GM21367 (cell line): ENCODE measurements around the gene VSTM2B.

Source experiments
- ATAC-seq: cut with Tn5 transposase; IDR thresholded peaks from one replicate; pipeline ENCODE4 v1.9.1; 2021; ENCODE audit not compliant: unreplicated experiment

Gene VSTM2B

DNA sequence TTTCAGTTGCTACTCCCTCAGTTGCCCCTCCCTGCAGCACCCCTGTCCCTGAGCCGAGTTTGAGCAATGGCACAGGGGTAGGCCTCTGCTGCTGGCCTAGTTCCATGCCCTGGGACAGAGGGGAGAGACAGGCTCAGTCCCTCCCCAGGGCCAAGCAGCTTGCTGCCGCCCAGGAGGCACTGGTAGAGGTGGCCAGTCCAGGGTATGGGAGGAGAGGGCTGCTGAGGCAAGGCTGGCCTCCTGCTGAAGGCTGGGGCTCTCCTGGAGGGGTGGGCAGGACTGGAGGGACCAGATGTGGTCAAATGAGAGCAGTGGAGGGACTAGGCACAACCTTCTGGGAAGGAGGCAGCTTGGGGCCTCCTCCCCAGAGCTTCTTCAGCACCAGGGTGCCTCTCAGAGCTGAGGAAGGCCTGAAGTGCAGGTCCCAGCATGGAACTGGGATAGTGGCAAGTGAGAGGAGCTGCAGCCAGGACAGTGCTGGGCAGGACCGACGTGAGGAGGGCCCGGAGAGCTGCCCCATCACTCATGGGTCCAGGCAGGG lies 29.8 kb upstream of the VSTM2B start:
- ATAC-seq = no peak

DNA sequence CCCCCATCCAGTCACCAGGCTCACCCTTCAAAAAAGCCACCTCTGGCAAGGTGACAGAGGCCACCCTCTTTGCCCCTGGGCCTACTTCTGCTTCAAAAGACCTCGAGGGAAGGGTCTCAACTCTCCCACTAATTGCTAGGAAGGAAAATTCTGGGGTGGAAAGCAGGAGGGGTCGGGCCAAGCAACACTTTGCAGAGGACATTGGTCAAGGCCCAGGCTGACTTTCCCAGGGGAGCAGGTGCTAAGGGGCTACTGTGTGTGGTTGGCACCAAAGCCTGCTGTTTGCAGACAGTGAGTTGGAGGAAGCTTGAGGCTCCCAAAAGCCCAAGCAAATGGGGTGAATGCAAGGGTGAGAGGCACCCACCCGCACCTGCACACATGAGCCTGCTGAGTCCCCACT lies 28.6 kb upstream of the VSTM2B start:
- ATAC-seq = no peak

DNA sequence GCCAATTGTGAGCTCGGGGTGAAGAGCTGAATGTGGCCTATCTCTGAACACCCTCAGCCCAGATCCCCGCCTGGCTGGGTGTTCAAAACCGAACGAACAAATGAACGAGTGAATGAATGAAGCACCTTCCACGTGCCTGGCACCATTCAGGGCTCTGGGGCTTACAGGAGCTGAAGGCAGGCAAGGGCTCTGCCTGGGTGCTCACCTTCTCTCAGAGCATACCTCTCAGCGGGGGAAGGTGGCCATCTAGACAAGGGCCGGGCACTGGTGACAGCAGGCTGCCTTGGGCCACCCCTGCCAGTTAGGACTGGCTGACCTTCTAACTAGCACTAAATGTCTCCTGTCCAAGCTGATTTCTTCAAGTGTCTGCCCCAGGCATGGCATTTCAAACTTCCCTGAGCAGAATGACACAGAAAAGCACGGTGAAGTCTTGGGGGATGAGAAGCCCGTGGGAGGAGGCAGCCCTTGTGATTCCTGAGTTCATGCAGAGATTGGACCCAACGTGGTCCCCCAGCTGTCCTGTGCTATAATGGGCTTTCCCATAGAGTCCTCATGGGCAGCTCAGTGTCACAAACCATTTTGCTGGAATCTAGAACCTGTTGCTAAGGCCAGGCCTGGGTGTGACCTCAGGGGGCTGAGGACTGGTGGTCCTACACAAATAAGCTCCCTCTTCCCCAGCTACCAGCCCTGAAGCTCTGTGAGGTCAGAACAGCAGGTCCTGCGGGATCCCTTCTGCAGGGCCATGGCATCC lies 27.9 kb upstream of the VSTM2B start:
- no peak for ATAC-seq

DNA sequence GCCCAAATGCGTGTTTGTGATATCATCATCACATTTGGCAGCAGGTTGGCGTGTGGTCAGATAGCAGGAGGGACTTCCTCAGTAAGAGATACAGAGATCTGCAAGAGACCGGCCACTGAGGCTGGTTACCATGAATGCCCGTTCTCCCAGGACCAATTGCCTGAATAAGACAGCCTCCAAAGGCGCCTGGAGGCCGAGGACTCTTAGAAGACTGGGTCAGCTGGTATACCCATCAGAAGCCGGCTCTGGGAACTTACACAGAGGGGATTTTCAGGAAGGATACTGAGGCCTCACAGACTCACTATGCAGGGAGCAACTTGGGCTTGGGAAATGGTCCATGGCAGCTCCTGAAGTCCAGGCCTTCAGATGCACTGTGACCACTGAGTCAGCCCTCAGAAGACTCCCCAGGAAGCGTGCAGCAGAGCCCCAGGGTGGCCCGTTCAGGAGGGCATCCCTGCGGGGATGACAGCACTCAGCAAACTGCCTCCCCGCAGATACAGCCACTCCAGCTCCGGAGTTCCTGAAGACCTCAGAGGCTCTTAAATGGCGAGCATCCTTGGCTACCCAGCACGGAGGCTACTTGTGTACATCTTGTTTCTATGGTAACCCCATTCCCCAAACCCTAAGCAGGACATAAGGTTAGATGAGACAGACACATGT lies 26.4 kb upstream of the VSTM2B start:
- ATAC-seq = no peak

DNA sequence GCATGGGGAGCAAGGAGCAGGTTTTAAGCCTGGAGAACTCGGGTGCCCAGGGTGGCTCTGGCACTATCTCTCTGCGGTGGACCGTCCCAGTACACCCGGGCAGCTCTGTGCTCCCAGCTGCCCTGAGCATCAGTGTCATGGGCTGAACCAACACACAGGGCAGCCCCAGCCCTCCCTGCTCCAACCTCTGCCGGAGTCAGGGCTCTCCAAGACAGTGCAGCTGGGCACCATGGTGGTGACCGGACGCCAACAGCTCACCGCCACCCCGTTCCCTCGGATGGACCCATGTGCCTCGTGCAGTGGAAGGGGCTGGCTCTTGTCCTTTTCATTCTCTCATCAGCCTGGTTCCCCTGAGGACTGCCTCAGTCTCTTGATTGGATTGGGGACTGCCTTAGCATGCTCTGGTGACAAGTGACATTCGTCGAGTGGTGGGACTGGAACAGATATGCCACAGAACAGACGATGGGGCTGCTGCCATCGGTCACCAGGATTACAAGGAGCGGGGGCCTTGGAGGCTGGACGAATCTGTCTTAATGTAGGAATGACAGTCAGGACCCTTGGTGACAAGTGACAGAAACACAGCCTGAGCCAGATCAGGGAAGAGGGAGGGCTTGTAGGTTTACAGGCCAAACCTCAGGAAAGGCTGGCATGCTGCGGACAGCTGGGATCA lies 25.7 kb upstream of the VSTM2B start:
- no peak for ATAC-seq

DNA sequence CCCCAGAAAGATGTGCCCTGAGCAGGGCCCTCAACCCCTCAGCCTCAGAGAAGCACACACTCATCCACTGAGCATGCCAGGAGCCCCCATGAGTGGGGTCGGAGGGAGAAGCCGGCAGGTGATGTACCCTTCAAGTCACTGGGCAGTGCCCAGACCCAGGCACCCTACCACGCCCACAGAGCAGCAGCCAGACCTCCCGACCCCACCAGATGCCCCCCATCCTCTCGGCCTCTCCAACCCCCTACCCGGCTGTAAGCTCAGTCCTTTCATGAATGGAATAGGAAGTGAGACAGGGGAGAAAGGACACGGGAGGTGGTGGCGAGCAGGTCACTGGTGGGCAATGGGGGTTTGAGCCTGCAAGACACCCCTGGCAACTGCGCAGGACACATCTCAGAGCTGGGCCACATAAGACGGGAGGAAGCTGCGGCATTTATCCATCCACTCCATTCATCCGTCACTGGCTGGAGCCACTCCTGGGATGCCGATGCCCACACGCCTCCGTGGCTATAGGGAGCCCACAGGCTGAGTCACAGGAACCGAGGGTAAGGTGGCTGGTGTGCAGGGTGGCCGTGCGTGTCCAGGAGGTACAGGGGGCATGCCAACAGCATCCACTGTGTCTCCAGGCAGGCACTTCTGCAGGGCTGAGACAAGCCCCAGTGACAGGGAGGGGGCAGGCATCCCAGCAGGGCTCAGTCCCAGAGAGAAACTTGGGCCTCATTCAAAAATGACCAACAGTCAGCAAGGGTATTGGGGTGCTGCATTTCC lies 23.8 kb upstream of the VSTM2B start:
- no peak for ATAC-seq

DNA sequence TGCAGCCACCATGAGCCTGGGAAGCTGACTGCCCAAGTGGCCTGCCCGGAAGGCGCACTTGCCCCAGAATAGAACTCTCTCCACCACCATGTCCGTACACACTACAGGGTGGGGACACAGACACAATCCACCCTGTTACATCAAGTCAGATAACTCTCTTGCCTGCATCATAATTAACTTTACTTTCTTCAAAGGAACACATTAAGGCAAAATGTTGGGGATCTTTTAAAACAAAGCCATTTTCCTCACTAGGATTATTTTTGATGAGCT lies 23.3 kb upstream of the VSTM2B start:
- no peak for ATAC-seq

DNA sequence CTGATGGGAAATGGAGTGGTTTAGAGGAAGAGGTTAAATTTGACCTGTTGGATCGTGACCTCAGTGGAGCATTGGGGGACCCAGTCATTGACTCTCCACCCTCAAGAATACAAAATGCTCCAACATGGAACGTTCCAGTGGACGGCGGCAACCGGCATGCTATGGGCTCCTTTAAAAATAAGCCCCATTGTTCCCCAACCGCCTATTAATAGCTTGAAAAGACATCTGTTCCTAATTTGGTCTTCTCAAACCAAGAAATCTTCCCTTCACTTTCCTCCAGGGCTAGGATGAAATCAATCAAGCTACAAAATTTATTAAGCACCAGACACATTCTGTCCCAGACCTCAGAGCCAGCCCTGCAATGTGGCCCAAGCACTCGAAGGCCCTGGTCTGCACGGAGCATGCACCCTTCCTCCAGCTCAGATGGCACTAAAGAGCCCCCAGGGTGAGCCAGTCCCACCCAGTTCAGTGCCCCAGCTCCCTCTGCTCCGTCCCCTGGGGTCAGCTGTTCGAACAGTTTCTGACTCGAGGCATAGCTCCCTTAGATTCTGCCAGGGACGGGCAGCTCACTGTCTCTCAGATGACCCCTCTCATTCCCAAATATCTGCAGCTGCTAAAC lies 22.5 kb upstream of the VSTM2B start:
- no peak for ATAC-seq

DNA sequence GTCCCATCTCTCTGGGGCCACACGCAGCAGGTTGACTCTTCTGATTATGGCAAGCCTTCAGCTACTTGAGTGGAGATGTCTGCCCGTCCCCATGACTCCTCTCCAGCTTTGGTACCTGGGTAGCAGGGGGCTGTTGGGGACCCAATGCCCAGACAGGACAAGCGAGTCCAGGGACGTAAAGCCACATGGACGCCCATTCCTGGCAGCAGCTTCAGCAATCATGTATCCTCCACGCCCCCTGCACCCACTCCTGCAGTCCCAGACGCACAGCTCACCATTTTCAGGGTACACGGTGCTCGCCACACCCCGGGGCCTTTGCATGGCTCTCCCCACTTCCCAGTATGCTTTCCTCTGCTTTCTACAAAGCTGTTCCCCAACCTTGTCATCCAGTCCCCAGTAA lies 22.0 kb upstream of the VSTM2B start:
- ATAC-seq = no peak

DNA sequence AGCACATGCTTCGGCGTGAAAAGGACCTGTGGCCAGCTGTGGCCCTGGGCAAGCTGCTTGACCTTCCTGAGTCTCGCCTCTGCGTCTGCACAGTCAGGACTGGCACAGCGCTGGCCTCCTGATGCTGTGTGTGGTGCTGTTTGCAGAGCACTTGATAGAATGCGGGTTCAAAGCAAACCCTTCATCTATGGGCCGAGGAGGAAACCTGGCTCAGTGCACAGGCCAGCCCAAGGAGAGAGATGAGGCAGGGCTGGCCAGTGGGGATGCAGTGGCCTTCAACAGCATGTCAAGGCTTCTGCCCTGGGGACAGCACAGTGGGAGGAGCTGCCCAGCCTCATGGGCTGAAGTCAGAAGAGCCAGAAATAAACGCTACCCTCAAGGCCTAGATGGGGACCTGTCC lies 21.3 kb upstream of the VSTM2B start:
- no peak for ATAC-seq

DNA sequence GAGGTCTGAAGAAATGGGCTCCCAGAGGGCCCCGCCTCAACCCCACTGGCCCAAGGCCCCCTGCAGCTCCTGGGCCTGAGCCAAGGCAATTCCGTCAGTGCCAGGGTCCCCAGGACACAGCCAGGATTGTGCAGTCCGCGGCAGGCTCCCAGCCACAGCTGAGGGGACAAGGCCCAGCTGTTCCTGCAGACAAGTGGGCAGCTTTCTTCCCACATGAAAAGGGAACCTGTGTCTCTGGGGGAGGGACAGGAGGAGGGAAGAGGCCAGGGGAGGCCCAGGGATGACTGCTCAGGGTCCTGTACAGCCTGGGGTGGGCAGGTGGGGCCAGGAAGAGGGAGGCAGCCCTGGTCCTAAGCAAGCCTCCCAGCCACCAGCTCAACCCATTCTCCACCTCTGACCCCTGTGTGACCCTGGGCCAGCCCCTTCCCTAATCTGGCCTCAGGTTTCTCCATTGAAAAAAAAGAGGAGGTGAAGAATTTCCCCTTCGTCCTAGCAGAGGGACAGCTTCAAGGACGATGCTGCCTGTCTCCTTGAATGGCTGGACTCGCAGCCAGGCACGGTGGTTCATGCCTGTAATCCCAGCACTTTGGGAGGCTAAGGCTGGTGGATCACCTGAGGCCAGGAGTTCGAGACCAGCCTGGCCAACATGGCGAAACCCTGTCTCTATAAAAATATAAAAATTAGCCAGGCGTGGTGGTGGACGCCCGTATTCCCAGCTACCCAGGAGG lies 20.5 kb upstream of the VSTM2B start:
- no peak for ATAC-seq

DNA sequence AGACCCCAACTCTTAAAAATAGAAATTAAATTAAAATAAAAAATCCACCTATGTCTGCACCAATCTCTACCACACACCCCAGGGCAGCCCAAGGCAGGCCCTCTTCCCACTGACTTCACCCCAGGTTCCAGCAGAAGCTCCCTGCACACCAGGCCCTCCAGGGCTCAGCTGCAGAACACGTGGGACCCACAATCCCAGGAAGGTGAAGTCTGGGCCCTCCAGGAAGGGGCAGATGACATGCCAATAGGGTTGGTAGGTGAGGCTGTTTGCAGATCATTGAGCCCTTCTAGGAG lies 19.2 kb upstream of the VSTM2B start:
- no peak for ATAC-seq

DNA sequence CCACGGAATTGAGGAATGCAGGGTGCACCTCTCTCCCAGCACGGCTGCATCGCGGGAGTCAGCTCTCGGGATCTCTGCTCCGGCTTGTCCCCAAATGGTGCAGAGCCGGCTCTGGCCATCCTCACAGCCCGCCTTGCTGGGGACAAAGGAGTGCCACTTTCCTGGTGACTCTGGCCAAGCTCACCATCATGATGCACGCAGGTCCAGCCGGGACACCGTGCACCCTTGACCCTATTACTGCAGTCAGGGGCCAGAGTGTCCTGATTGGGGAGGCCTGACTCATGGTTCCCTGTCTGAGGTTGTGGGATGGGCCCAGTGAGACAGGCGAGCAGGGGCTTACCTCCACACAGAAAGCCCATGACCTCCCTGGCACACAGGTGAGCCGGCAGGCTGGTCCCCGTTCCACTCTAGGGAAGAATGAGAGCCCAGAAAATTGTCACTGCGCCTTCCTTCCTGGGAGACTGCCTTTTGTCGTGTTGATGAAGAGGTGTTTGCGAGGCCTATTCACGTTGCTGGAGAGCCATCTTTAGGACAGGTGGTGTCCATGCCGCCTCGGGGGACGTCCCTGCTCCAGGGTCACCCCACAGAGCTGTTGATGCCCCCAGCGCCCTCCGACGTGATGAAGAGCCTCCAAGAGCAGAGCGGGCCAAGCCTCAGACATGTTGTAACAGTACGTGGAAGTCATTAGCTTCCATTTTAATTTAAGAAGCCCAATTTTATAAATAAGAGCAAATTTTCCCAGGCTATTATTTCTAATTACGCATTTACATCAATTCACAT lies 18.5 kb upstream of the VSTM2B start:
- no peak for ATAC-seq

DNA sequence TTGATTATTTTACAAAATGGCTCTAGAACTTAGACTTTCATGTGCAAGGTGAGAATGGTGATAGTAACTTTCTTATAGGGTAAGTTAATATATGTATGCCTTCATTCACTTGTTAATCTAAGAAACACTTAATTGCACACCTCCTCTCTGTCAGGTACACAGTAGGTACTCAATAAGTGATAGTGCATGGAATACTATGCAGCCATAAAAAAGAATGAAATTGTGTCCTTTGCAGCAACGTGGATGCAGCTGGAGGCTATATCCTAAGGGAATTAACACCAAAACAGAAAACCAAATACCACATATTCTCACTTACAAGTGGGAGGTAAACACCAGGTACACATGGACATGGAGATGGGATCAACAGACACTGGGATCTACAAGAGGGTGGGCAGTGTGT lies 17.6 kb upstream of the VSTM2B start:
- ATAC-seq = no peak

DNA sequence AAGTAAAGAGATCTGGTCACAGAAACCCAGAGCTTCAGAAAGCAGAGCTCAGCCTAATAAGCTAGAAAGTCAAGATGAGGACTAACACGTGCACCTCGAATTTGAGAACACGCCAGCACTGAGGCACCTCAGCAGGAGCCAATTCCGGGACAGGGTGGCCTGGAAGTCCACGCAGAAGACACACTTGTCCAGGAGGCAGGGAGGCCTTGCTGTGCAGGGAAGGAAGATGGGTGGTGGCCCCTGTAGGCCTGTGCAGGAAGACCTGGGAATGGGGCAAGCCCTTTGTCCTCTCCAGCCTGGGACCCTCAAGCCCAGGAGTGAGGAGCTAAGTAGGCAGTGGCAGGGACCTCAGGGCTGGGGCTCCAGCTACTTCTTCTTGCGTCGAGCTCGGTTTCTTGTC lies 16.3 kb upstream of the VSTM2B start:
- ATAC-seq = no peak

DNA sequence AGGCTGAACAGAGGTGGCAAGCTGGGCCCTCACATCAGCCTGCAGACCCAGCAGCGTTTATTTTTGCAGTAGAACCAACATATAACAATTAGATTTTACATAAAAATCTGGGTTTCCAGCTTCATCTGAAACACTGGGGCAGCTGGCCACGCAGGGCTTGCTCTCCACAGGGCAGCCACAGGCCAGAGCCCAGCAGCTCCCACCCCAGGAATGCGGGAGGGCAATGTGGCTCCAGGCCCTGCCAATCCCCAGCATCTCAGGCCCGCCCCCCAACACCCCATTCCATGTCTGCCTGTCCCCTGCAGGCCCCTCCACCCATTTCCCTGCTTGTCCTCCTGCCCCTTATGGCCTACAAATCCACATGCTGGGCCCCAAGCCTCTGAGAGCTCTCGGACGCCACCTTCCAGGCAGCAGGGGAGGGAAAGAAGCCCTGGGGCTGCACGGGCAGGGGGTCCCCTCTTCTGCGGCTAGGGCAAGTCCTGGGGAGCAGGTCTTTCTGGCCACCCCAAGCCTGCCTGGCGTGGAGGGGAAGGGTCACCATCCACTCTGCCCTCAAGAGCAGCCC lies 15.0 kb upstream of the VSTM2B start:
- ATAC-seq = no peak

DNA sequence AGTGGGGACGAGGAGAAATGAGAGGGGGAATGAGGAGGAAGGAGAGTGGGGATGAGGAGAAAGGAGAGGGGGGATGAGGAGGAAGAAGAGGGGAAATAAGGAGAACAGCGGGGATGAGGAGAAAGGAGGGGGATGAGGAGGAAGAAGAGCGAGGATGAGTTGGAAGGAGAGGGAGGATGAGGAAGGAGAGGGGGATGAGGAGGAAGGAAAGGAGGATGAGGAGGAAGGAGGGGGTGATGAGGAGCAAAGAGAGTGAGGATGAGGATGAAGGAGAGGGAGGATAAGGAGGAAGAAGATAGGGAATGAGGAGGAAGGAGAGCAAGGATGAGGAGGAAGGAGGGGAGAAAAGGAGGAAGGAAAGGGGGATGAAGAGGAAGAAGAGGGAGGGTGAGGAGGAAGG lies 14.0 kb upstream of the VSTM2B start:
- ATAC-seq = no peak

DNA sequence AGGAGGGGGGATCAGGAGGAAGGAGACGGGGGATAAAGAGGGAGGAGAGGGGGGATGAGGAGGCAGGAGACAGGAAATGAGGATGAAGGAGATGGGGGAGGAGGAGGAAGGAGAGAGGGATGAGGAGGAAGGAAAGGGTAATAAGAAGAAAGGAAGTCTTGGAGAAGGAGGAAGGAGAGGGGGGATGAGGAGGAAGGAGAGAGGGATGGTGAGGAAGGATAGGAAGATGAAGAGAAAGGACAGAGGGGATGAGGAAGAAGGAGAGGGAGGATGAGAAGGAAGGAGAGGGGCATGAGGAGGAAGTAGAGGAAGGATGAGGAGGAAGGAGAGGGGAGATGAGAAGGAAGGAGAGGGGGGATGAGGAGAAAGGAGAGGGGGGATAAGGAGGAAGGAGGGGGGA lies 13.0 kb upstream of the VSTM2B start:
- ATAC-seq = no peak

DNA sequence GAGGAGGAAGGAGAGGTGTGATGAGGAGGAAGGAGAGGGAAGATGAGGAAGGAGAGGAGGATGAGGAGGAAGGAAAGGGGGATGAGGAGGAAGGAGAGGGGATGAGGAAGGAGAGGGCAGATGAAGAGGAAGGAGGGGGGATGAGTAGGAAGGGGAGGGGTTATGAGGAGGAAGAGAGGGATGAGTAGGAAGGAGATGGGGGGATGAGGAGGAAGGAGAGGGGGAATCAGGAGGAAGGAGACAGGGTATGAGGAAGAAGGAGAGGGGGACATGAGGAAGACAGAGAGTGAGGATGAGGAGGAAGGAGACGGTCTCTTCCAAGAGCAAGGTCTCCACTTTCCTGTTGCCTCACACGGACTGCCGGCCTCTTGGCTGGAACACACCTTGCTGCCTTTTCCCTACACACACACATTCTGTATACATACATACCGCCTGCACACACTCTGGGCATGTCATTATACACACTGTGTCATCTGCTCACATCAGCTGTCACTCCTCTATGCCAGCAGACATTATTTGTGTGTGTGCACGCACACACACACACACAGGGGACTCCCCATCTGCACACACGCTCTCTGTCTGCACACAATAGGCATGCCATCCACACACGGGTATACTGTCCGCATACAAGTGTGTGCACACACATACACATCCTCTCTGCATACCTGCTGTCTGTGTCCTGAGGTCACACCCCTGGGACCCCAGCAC lies 11.1 kb upstream of the VSTM2B start:
- ATAC-seq = no peak
